ENCODE measurements around the gene DAPK1.

Gene DAPK1

DNA sequence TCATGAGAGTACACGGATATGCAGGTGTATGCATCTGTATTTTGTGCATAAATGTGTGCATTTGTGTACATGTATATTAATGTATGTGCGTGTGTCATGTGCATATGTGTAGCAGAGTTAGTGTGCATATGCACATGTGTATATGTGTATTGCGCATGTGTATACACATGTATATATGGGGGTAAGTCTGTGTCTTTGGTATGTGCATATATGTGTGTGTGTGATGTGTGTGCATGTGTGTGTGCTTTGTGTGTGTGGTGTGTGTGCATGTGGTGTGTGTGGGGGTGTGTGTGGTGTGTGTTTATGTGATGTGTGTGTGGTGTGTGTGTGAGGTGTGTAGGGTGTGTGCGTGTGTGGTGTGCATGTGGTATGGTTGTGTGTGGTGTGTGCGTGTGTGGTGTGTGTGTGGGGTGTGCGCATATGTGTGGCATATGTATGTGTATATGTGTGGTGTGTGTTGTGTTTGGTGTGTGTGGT is 215.2 kb downstream of the DAPK1 start:
- DNase-seq (ENCODE audit: low spot score), result no peak

DNA sequence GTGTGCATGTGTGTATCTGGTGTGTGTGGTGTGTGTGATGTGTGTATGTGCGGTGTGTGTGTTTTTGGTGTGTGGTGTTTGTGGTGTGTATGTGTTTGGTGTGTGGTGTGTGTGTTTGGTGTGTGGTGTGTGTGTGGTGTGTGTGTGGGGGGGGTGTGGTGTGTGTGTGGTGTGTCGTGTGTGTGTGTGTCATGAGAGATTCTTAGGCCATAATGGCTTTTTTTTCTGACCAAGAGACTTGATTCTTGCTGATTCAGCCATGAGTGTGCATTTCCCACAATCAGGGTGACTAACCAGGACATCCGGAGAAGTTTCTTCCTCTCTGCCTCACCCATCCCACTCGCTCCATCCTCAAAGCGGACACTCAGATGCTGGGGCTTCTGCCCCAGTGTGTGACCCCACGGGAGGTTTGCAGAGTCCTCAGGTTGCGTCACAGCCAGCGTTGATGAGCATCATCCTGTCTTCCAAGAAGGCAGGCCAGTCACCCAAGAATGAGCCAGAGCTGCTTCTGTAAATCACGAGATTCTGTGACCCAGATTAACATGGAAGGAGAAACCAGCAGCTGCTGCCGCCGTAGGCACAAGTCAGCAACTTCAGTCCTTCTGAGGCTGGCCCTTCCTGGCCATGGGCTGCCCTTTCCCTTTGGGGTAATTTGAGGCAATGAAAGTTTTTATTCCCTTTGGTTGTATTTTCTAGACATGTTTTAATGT is 215.8 kb downstream of the DAPK1 start:
- no peak for DNase-seq (ENCODE audit: low spot score)

DNA sequence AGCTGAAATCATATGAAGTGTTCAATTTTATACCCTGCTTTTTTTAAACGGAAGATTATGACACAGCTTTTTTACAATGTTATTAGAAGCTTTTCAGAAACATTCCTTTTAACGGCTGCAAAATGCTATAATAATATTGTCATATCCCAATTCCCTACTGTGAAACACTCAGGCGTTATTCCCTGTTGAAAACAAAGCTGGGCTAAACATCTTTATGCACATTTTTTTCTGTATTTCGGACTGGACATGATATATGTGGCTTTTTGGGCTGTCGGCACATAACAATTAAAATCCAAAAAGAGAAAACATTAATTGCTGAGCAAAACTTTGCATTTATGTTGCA is 216.3 kb downstream of the DAPK1 start:
- no peak for DNase-seq (ENCODE audit: low spot score)

DNA sequence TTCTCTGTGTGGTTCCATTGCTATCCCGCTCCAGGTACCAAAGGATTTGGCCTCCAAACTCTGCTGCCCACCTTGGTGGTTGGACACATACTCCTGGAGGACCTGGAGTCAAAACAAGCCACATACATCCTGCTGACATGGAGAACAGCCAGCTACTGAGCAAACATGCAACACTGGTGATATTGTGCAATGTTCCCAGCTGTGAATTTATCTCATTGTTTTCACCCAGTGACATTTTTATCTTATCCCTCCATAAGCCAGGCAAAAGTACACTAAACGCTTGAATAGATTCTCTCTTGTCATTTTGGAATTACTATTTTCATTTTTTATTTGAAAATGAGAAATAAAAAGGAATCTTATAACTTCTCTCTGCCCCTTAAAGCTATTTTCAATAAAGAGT is 217.2 kb downstream of the DAPK1 start:
- peak; percentile 66 for DNase-seq (ENCODE audit: low spot score)

DNA sequence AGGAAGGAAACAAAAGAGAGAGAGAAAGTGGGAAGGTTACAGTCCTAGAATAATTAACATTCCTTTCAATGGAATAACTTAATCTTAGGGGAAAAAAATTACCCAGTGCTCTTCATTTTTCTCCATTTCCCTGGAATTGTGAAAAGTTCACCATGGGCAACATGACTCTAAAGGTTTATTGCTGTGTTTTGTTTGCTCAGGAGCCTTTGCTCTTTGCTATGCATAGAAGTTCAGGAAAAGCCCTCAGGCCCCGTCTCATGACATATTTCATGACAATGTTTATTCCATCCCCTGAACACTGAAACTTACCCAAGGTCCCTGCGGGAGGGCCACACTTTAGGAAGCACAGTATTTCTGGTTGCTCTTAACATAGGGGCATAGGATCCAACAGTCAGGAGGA is 218.5 kb downstream of the DAPK1 start:
- peak; percentile 23 for DNase-seq (ENCODE audit: low spot score)

DNA sequence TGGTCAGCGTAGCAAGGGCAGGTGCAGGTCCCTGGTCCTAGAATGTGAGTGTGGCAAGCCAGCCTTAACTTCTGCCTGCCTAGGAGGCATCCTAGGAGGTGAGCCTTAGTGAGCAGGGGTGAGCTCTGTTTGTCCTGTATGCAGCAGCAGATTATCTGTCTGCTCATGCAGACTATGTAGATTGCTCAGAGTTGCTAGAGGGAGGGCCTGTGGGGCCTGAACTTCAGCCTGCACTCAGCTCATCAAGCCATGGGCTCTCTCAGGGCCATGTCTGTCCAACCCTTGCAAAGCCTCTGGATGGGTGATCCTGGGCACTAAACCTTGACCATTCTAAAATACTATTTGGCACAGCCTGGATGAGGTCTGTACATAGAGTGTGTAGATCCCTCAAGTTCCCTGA is 219.8 kb downstream of the DAPK1 start:
- no peak for DNase-seq (ENCODE audit: low spot score)

DNA sequence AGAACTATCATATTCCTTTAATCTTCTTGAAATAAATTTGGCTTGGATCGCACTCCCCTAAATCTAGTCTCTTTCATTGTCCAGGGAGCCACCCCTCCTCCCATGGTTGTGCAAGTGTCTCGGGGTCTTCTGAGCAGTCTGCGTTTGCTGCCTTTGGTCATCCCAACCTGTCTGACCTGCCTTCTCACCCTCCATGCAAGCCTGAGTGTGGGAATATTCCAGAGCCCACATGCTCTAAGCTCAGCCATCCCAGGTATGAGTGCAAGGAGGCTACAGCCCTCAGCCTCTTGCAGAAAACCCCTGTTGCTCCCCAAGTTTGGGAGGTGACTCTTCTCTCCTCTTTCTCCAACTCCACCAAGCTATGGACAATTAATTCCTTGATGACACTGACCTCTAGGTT is 220.6 kb downstream of the DAPK1 start:
- no peak for DNase-seq (ENCODE audit: low spot score)

DNA sequence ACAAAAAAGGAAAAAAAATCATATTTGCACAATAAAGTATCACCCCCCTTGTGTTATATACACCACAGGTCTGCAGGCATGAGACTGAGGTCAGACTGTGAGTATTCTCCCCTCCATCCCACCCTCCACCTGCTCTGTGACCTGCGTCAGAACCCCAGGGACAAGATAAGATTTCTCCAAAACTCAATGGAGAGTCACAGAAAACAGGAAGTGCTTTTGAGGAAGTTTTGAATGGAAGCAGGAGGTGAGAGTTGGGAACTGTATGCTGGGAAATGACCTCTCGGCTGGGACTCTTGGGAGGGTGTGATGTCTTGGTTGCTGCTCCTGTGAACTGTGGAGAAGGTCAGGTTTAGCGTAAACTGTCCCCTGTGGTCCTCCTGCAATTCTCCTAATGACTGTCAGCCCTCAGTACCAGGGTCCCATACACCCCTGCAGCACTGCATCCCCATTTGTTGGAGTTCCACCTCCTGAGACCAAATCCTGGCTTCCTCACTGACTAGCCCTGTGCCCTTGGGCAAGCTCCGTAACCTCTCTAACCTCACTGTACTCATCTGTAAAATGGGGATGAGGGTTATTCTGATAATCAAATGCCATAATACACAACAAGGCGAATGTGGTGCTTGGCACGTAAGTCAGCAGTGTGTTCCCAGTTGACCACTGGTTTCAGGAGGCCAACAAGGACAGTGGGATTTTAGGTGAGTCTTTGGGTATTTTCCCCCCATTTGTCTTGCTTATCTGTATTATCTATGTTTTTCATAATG is 221.4 kb downstream of the DAPK1 start:
- DNase-seq (ENCODE audit: low spot score), result no peak

DNA sequence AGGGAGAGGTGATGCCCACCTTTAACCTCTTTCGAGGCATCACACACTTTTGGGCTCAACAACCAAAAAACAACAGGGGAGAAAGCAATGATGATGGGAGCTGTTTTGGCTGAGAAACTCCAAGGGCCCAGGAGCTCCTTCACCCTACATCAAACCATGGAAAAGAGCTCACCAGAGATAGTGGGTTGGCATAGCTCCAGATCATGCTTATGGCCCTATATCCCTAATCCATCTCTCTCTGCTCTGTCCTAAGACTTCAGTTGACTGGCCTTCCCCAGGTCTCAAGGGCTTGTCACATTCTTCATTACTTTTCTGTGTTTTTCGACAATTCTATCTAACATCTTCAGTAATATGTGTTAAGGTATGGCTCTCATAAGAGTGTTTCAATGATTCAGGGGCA is 222.5 kb downstream of the DAPK1 start:
- DNase-seq (ENCODE audit: low spot score), result no peak

DNA sequence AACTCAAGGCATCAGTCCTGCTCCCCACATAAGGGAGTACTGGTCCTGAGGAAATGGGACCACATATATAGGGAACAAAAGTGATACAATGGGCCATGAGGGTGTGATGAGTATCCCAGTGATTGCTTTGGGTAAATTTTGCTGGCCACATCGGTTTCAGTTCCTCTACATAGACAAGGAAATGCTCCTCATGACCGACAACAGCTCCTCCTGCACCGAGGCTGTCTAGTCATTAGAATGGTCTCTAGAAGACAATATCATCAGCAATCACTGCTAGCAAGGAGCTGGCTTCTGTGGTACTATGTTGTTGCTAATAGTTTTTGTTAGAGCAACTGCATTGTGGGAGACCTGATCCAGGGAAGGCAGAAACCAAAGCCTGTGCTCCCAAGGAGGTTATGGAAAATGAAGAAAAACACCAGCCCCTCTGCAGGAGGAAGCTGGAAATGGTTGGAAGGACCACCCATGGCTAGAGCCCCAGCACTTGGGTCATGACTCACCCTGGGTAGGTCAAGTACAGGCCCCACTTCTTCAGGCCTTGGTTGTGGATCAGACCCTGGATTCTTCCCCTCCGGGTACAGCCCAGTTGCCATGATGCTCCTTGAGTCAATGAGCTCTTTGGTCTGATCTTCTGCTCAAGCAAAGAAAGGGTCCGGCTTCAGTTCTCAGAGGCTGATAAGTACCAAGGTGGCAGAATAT is 224.9 kb downstream of the DAPK1 start:
- DNase-seq (ENCODE audit: low spot score), result no peak

DNA sequence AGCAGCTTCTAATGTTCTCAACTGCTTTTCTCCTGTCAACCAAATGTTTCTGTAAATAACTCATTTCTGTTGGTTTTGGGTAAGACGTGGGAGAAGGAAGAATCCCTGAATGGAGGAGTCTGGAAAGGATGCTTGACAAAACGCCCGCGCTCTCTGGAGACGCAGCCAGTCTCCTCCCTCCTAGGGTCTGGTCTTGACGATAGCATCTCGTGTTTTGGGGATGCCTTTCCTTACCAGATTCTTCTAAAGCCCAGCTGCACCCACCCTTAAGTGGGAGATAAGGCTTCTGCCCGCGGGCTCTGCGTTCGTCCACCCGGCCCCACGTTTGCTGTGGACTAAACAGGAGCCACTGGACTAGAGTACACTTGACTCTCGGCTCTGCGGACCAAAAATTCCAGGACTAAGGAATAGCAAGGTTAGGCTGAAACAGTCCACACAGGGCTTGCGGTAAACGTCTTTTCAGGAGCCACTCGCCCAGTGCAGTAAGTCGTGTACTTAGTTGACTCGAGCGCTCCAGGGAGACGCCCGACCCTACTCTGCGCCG is 227.8 kb downstream of the DAPK1 start:
- DNase-seq (ENCODE audit: low spot score), result no peak

DNA sequence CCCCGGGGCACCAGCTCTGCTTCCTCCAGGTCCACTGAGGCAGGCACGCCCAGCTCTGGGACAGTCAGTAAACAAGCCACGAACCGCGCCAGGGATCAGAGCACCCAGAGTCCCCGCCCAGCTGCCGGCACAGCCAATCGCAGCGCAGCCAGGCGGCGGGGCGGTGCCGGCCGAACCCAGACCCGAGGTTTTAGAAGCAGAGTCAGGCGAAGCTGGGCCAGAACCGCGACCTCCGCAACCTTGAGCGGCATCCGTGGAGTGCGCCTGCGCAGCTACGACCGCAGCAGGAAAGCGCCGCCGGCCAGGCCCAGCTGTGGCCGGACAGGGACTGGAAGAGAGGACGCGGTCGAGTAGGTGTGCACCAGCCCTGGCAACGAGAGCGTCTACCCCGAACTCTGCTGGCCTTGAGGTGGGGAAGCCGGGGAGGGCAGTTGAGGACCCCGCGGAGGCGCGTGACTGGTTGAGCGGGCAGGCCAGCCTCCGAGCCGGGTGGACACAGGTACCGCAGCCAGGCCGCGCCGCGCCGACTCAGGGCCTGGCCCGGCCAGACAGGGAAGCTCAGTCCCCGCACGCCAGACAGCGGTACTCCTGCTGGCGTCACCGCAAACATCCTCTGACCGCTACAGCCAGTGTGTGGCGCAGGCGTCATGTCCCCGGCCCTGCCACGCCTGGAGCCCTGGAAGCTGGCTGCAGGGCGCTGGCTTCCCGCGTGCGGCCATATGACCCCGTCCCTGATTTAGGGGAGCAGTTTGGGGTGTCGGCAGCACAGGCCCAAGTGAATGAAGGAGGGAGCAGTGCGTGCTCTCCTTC is 228.4 kb downstream of the DAPK1 start, which contains the start of gene CTSL:
CTSL (plus strand) TSS at position 220 of the 810 bp plus-strand sequence. CDS start 1,485 bp downstream, outside the sequence.
- DNase-seq (ENCODE audit: low spot score), result peak; percentile 66

DNA sequence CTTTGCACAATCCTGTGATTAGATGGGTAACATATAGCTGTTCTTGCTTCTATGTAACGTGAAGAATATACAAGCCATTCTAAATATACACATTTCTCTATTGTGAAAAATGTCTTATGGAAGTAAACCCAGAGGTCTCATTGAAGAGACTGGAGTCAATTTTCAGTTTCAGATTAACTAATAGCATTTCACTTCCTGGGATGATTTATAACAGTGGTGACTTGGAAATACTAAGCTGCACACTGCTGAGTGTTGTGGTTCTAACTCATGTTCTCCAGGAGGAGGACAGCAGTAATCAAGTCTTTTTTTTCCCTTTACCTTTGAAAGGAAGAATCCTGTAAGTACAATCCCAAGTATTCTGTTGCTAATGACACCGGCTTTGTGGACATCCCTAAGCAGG is 231.6 kb downstream of the DAPK1 start:
- DNase-seq (ENCODE audit: low spot score), result no peak

DNA sequence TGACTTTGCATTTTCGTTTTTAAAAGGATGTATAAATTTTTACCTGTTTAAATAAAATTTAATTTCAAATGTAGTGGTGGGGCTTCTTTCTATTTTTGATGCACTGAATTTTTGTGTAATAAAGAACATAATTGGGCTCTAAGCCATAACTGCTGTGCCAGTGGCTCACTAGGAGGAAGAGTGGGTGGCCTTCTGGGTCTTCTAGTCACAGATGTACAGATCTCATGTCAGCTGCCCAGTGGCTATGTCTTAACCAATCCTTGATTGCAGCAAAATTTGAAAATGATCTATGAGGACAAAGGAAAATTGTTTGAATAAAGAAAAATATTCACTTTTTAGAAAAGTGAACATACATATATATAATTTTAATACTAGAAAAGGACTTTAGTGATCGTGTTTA is 233.7 kb downstream of the DAPK1 start:
- no peak for DNase-seq (ENCODE audit: low spot score)

DNA sequence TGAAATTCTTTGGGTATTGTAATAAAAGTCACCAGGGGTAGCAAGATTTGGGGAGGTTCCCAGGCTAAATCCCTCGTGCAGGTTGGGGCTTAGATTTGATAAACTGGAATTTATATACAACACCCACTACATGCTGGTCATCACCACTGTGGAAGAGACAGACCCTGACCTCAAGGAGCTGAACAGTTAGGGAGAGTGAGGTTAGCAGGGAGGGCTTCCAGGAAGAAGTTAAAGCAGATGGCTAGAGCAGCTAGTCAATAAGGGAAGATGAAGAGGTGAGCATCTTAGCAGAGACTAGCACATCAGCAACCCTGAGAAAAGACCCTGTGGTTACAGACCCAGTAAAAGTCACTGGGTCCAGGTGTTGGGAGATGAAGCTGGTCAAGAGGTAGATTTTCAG is 234.7 kb downstream of the DAPK1 start:
- DNase-seq (ENCODE audit: low spot score), result no peak

DNA sequence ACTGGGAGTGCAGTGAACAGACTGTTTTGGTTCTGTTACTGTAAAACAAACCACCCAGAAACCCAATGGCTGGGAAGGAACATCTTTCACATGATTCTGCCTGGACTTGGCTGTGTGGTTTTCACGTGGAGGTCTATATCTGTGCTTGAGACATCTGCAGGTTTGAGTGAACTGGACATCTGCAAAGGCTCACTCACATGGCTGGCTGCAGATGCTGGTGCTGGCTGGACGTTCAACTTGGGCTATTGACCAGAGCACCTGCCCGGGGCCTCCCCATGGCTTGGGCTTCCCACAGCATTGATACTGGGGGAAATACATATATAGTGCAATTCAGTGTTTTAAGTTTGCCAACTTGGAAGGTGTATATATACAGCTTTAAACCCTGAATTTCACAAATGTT is 235.1 kb downstream of the DAPK1 start:
- DNase-seq (ENCODE audit: low spot score), result no peak

DNA sequence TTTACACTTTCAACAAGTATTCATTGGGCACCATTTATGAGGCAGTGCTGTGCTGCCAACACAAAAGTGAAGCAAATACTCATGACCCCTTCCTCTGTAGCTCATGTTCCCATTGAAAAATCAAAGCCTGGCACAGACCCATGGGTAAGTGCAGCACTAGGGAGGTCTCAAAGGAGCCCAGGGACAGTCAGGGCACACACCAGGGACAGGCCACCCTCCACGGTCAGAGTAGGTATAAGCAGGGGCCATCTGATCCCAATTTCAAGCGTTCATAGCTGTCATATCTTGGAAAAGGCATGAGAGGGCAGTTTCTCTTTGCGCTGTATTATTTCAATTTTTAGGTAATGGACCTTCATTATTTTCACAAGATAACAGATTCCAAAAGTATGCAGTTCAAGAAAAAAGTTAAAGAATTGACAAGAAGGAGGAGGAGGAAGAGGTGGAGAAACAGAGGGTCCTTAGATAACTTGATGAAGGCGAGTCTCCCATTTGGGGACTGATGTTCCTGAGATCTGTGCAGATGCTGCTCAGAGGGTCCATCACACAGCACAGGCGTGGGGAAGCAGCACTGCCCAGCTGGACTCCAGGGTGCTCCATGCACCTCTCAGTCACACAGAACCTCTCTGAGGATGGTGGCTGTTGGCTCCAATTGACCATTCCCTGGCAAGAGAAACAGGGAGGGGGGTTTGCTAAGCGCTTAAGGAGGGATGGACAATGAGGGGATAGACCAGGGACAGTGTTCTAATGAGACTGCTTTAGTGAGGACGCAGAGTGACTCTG is 235.8 kb downstream of the DAPK1 start:
- DNase-seq (ENCODE audit: low spot score), result no peak

DNA sequence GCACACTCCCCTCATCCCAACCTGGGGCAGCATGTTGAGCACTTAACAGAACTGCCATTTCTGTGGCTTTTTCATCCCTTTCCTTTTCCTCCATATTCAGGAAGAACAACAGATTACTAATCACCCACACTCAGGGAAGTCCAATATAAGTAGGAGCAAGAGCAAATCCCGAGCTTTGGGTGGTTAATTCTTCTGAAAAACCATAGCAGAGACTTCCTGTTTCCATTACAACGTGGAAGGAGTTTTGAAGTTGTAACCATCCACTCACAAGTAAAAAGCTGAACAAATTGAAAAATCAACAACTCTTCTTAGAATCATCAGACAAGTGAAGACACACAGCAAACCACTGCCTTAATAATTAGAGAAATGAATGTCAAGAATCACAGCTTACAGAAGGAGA is 236.4 kb downstream of the DAPK1 start:
- DNase-seq (ENCODE audit: low spot score), result no peak

DNA sequence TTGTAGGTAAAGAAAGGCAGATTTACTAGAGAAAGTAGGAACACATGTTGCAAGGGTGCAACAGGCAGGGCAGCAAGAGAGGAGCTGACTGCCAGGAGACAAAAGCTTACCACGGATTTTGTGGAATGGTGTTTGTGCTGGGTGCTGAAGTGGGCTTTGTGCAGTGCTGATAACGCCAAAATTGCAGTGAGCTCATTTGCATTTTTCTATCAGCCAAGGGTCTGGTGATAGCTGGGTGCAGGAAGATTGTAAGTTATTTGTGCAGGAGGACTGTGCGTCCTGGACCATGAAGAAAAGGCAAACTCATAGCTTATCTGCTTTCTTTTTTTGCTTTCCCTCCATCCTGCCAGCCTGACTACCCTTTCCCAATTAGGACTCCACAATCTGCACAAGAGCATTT is 241.9 kb downstream of the DAPK1 start:
- DNase-seq (ENCODE audit: low spot score), result no peak

DNA sequence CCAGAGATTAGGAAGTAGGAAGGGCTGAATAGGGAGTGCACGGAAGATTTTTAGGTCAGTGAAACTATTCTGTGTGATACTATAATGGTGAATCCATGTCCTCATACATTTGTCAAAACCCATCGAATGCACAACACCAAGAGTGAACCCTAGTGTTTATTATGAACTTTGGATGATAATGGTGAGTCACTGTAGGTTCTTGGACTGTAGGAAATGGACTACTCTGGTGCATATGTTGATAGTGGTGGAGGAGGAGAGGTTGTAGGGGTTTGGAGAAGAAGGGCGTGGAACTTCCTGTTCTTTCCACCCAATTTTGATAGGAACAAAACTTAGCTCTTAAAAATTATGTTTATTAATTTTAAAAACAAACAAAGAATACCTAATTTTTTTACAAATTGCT is 242.5 kb downstream of the DAPK1 start:
- no peak for DNase-seq (ENCODE audit: low spot score)

DNA sequence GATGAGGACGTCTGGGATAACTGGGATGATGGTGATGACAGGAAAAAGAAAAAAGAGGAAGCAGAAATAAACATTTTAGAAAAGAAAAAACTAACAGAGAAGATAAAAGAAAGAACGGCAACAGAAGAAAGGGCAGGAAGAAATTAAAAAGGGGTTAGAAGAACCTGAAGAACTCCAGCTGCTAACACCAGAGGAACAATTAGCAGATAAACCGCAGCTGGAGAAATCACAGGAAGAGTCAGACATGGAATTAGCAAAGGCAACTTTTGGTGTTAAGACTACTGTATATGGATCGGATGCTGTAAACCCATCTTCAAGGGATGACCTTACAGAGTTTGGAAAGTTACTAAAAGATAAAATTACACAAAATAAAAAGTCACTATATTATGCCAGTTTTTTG is 243.7 kb downstream of the DAPK1 start:
- no peak for DNase-seq (ENCODE audit: low spot score)

All from HuH-7 (cell line).